ENCODE data around the gene ST8SIA1. TPM values are rescaled to one million over a fixed set of nuclear protein-coding genes. Genes with fewer than 3 reads are reported as not detected.

The ST8SIA1 gene
- total RNA-seq, 4 donors from 2014 or later: 9.4 to 19.9 (median 14.3) TPM

- no peaks in the 10 kb centered on the region for H3K9me3 ChIP-seq
- H3K27me3 ChIP-seq: no peaks in the 10 kb centered on the region
- H3K4me1 ChIP-seq: no peaks in the 10 kb centered on the region
- H3K4me3 ChIP-seq: no peak overlapping the region
- no peak overlapping the region for H3K27ac ChIP-seq
- ATAC-seq: no peak
- H3K36me3 ChIP-seq: no peaks in the 10 kb centered on the region
- WGBS, 2 donors (ENCODE audit: low coverage in 1 of 2): 86 to 100% methylated on average over 1 of the region's 1 CpG
- TF ChIP-seq POLR2AphosphoS5 (IDR thresholded peaks at IDR 0.05): no peak
- no peak for TF ChIP-seq EP300 (IDR thresholded peaks at IDR 0.05)
- TF ChIP-seq POLR2A (IDR thresholded peaks at IDR 0.05): no peak
- TF ChIP-seq, protein P1, sequence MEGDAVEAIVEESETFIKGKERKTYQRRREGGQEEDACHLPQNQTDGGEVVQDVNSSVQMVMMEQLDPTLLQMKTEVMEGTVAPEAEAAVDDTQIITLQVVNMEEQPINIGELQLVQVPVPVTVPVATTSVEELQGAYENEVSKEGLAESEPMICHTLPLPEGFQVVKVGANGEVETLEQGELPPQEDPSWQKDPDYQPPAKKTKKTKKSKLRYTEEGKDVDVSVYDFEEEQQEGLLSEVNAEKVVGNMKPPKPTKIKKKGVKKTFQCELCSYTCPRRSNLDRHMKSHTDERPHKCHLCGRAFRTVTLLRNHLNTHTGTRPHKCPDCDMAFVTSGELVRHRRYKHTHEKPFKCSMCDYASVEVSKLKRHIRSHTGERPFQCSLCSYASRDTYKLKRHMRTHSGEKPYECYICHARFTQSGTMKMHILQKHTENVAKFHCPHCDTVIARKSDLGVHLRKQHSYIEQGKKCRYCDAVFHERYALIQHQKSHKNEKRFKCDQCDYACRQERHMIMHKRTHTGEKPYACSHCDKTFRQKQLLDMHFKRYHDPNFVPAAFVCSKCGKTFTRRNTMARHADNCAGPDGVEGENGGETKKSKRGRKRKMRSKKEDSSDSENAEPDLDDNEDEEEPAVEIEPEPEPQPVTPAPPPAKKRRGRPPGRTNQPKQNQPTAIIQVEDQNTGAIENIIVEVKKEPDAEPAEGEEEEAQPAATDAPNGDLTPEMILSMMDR (IDR thresholded peaks at IDR 0.05): no peak
Observed at GRCh38 chr12:22217556-22217955, 117.0 kb downstream of the ST8SIA1 start.

GRCh38 chr12:22215467-22216253, 118.8 kb downstream of the ST8SIA1 start:
- 94 to 97% methylated on average over 4 of the region's 4 CpGs for WGBS, 2 donors (ENCODE audit: low coverage in 1 of 2)

DNA sequence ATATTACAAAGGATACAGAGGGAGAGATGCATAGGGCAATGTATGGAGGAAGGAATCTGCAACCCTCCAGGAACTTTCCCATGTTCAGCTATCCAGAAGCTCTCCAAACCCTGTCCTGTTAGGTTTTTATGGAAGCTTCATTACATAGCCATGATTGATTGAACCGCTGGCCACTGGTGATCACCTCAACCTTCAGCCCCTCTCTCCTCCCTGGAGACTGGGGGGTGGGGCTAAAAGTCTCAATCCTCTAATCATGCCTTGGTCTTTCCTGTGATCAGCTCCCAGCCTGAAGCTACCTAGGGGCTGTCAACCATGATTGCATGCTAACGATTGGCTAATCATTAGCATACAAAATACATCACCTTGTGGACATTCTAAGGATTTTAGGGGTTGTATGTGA, 123.4 kb downstream of the ST8SIA1 start:
- TF ChIP-seq POLR2A (IDR thresholded peaks at IDR 0.05) (no peak), POLR2AphosphoS5 (IDR thresholded peaks at IDR 0.05) (no peak), EP300 (IDR thresholded peaks at IDR 0.05) (no peak)
- TF ChIP-seq, protein P1 (IDR thresholded peaks at IDR 0.05): no peak
- Histone ChIP-seq H3K36me3 (no peaks in the 10 kb centered on the region), H3K27me3 (no peaks in the 10 kb centered on the region), H3K4me3 (no peak overlapping the region), H3K27ac (no peak overlapping the region), H3K9me3 (no peaks in the 10 kb centered on the region), H3K4me1 (no peaks in the 10 kb centered on the region)
- 100% methylated on average over 2 of the region's 2 CpGs for WGBS, 2 donors (ENCODE audit: low coverage in 1 of 2)
- no peak for ATAC-seq

More at GRCh38 chr12:22215467-22216253, 118.8 kb downstream of the ST8SIA1 start:
- H3K36me3 ChIP-seq: no peaks in the 10 kb centered on the region
- no peak overlapping the region for H3K27ac ChIP-seq
- TF ChIP-seq POLR2AphosphoS5 (IDR thresholded peaks at IDR 0.05) (no peak), EP300 (IDR thresholded peaks at IDR 0.05) (no peak), POLR2A (IDR thresholded peaks at IDR 0.05) (no peak)
- TF ChIP-seq, protein P1 (IDR thresholded peaks at IDR 0.05): no peak
- no peaks in the 10 kb centered on the region for H3K9me3 ChIP-seq
- H3K4me3 ChIP-seq: no peak overlapping the region
- no peaks in the 10 kb centered on the region for H3K27me3 ChIP-seq
- no peaks in the 10 kb centered on the region for H3K4me1 ChIP-seq
- ATAC-seq: no peak

- H3K27ac ChIP-seq: no peak overlapping the region
- H3K9me3 ChIP-seq: no peaks in the 10 kb centered on the region
- no peaks in the 10 kb centered on the region for H3K36me3 ChIP-seq
- H3K4me1 ChIP-seq: no peaks in the 10 kb centered on the region
- H3K4me3 ChIP-seq: no peak overlapping the region
- no peaks in the 10 kb centered on the region for H3K27me3 ChIP-seq
- ATAC-seq: no peak
- TF ChIP-seq, protein P1 (IDR thresholded peaks at IDR 0.05): no peak
- no peak for TF ChIP-seq POLR2A (IDR thresholded peaks at IDR 0.05)
- no peak for TF ChIP-seq POLR2AphosphoS5 (IDR thresholded peaks at IDR 0.05)
- TF ChIP-seq EP300 (IDR thresholded peaks at IDR 0.05): no peak
Observed at GRCh38 chr12:22209422-22209821, 125.1 kb downstream of the ST8SIA1 start.

DNA sequence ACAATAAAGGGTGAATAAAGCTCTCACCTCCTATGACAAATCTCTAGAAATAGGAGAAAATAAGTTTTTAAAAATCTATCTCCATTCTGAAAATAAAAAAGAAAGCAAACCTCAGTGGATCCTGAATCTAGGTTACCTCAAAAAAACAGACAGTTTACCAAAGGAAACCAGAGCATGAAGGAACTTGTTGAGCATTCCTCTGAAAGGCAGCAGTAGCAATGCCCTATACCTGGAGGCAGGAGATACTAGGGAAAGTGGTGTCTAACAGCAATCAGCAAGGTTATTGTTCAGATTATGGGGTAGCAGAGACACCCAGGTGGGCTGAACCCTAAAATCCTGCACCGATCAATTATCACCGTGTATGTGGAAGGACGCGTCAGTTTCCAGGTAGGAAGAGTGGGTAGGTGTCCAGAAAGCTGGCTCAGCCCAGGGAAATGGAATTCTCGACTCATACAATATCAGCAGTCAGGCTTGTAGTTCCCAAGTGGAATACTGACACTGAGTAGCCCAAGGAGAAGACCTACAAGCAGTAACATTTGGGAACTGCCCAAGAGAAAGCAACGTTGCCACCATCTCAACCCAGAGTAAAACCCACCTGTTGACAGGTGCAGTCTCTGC, 128.3 kb downstream of the ST8SIA1 start:
- WGBS, 2 donors (ENCODE audit: low coverage in 1 of 2): 89 to 95% methylated on average over 4 to 6 of the region's 6 CpGs
- TF ChIP-seq POLR2A (IDR thresholded peaks at IDR 0.05) (no peak), EP300 (IDR thresholded peaks at IDR 0.05) (no peak)
- no peak for ATAC-seq

More for the DNA sequence above, 128.3 kb downstream of the ST8SIA1 start:
- Histone ChIP-seq H3K27ac (no peak overlapping the region), H3K27me3 (no peaks in the 10 kb centered on the region), H3K9me3 (no peaks in the 10 kb centered on the region), H3K4me3 (no peak overlapping the region), H3K4me1 (no peaks in the 10 kb centered on the region), H3K36me3 (peaks cover 0 to 7% of the 10 kb centered on the region in 2 donors)

Measured in gastroesophageal sphincter (tissue), 4 donors.